Raji (cell line): ENCODE measurements around the gene AKAP1.

ENCODE experiments used
- POLR2A ChIP-seq: IDR thresholded peaks from 2 replicates; pipeline ENCODE4 v1.6.1; 2011; ENCODE audit warnings: low read depth, low read length, control low read depth; ENCODE audit not compliant: insufficient read depth

AKAP1 gene

DNA sequence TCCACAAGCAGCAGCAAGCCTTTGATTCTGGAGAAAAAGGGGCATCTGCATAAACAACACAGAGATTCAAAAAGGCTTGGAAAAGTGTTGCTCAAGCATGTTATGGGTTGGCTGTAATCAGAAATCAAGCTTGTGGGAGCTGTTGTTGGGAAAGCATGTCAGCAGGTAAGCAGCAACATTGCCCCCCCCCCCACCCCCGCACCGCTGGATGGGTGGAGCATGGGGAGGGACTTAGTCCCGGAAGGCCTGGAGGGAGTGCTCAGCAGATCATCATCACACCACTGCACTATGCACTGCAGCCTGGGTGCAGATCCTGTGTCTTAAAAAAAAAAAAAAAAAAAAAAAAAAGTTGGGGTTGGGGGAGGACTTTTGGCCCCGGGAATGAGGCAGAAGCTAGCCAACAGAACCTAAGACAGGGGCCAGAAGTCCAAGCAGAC is 16.8 kb upstream of the AKAP1 start:
- TF ChIP-seq POLR2A: no peak

DNA sequence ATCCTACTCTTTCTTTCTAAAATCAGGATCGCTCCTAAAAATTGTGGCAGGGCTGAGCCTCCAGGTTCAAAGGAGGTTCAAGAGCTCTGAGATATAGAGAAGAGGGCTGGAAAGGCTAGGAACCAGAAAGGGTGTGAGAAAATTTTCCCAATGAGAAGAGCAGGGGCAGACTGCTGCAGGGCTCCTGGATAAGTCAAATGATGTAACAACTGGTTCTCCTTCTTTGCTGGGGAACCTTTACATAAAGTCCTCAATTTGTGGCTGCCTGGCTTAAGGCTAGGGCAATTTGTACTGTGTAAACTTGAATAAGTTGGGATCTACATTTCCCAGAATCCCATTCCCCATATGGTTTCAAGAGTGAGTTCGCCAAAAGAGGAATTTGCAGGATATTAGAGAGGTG is 16.3 kb upstream of the AKAP1 start:
- TF ChIP-seq POLR2A: no peak

GRCh38 chr17:57071991-57072944 is 12.8 kb upstream of the AKAP1 start:
- TF ChIP-seq POLR2A: no peak

GRCh38 chr17:57073626-57074025 is 11.4 kb upstream of the AKAP1 start:
- TF ChIP-seq POLR2A: no peak

- TF ChIP-seq POLR2A: no peak
Measured at GRCh38 chr17:57075193-57075592, 9.9 kb upstream of the AKAP1 start.

DNA sequence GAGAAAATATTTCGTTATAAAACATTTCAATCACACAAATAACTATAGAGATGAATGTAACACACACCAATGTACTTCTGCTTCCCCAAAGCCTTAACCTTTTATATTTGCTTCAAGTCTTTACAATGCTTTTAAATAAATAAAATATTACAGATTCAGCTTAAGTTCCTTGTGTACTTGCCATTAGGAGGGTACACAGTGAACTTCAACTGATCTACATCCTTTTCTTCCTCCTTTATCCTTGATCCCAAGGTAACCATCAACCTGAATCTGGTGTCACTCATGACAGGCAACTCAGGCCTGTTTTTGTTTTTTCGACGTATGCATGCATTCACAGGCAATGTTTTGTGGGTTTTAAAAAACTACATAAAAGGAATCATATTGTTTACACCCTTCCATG is 9.3 kb upstream of the AKAP1 start:
- no peak for TF ChIP-seq POLR2A

- no peak for TF ChIP-seq POLR2A
Measured at GRCh38 chr17:57077000-57077399, 8.0 kb upstream of the AKAP1 start.

- TF ChIP-seq POLR2A: no peak
Measured at GRCh38 chr17:57078274-57078673, 6.8 kb upstream of the AKAP1 start.

GRCh38 chr17:57080718-57081117 is 4.3 kb upstream of the AKAP1 start:
- TF ChIP-seq POLR2A: no peak

- TF ChIP-seq POLR2A: no peak
Measured at GRCh38 chr17:57082441-57082840, 2.6 kb upstream of the AKAP1 start.

- TF ChIP-seq POLR2A: no peak
Measured at GRCh38 chr17:57084361-57084801, 665 bp upstream of the AKAP1 start.

DNA sequence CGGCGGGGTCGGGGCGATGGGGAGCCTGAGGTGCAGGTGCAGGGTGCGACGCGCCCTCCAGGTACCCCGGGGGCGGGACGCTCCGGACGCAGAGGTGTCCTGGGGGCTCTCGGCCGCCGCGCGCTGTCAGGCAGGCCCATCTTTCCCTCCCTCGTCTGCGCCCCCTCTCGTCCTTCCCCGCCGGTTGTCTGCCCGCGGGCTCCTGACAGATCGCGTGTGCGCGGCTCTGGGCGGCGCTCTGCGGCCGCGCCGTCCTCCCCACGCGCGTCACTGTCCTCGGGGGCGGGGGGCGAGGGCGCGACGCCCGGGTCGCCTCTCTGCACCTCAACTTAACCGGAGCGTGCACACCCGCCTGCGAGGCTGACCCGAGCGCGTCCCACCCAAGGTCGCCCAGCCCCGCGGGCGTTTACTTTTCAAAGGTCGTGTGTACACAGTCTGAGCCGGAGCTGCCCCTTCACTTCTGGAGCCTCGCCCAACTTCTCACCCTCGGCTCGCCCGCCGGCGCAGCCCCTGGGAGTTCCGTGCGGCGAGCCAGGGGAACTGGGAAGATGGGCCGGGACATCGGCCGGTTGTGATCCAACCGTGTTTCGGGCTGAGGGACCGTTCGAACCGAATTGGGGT is 512 bp downstream of the AKAP1 start:
- TF ChIP-seq POLR2A: no peak; the same call in 1 of the 2 replicates

DNA sequence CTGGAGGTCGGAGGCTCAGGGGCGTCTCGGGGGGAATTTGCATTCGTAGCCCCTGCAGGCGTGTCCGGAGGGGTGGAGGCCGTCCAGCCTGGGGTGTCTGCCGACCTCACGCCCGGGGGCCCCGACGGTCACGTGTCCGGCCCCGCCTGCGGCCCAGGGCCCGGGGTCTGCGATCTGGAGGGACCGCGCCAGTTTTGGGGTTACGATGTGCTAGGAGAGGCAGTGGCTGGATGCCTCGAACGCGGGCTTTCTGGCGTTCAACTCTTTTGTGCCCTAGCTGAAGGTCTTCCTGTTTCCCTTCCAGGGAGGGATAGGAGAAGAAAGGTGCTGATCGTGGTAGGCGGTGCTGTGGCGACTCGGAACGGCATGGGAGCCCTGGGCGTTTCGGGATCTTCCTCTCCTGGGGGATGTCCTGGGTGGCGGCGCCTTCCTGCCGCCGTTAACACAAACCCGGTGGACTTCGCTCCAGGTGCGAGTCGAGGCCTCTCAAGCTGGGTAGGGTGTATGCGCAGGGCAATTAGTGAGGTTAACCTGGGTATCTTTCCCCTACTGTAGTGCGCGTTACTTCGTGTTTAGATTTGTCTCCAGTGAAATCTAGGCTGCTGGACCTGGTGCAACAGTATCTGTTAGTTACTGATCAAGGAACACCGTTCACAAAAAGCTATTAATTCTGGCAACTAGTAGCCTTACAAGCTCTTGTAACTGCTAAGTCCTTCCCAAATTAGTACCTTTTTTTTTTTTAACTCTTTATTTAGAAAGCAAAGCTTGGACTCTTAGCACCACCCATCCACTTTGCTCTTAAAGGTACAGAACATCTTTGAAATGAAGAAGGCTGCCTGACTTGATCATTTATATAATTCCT is 1.3 kb downstream of the AKAP1 start:
- TF ChIP-seq POLR2A: no peak

DNA sequence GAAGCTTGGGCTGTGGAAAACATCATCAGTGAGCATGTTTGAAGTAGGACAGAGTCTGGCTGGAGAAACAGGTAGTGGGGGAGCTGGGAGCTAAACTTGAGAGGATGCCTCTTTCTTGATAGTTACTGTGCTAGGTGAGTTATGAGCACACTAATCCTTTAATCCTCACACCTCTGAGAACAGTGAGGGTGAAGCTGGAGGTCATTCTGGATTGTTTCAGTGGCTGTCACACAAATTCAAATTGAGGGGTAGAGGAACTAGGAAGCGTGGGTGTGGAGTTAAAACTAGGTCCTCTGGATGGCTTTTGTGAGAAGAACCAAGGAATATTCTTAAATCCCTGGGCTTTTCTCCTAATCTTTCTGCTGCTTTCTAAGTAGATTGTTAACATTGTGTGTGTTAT is 3.3 kb downstream of the AKAP1 start:
- TF ChIP-seq POLR2A: no peak

GRCh38 chr17:57089391-57089790 is 4.3 kb downstream of the AKAP1 start:
- TF ChIP-seq POLR2A: no peak
